Choroid plexus epithelial cell (primary cell): ENCODE data around the gene TUNAR.

Experiments used
- DNase-seq: peaks from one replicate; pipeline ENCODE4 v3.0.0-alpha.2; 2010; ENCODE audit warnings: low read depth
- H3K4me3 ChIP-seq: 2 replicates; pipeline ENCODE4 v1.5.1; 2011; ENCODE audit warnings: low read depth, mild to moderate bottlenecking, control low read depth, low read length, moderate library complexity
- CTCF ChIP-seq: conservative IDR thresholded peaks from 2 replicates; pipeline ENCODE4 v1.5.1; 2011; ENCODE audit warnings: low read depth, mild to moderate bottlenecking, control low read depth, inconsistent platforms, low read length, moderate library complexity

Gene TUNAR

GRCh38 chr14:95944462-95944861, 67.8 kb downstream of the TUNAR start:
- TF ChIP-seq CTCF: no peak
- no peak overlapping the region for H3K4me3 ChIP-seq
- DNase-seq: no peak

- no peak overlapping the region for H3K4me3 ChIP-seq
- DNase-seq: no peak
- no peak for TF ChIP-seq CTCF
Observed at GRCh38 chr14:95946867-95947266, 70.2 kb downstream of the TUNAR start.

GRCh38 chr14:95948558-95948981, 71.9 kb downstream of the TUNAR start:
- TF ChIP-seq CTCF: no peak
- no peak overlapping the region for H3K4me3 ChIP-seq
- DNase-seq: no peak

GRCh38 chr14:95951359-95951758, 74.7 kb downstream of the TUNAR start:
- no peak for DNase-seq
- TF ChIP-seq CTCF: no peak
- H3K4me3 ChIP-seq: no peak overlapping the region

GRCh38 chr14:95953111-95953724, 76.6 kb downstream of the TUNAR start:
- no peak for TF ChIP-seq CTCF
- H3K4me3 ChIP-seq: no peak overlapping the region
- DNase-seq: peak; percentile 6

GRCh38 chr14:95956601-95957460, 80.2 kb downstream of the TUNAR start:
- DNase-seq: no peak
- no peak overlapping the region for H3K4me3 ChIP-seq
- no peak for TF ChIP-seq CTCF

GRCh38 chr14:95958105-95958504, 81.5 kb downstream of the TUNAR start:
- TF ChIP-seq CTCF: no peak

More at GRCh38 chr14:95958105-95958504, 81.5 kb downstream of the TUNAR start:
- H3K4me3 ChIP-seq: no peak overlapping the region
- no peak for DNase-seq
